Measurements from ENCODE around the gene OLFML2A. TPM values are rescaled to one million over a fixed set of nuclear protein-coding genes. Genes with fewer than 3 reads are reported as not detected.

OLFML2A gene
- total and polyA plus RNA-seq, 2 of the 13 experiments (the other 11 are each of a cell fraction or from before 2014, with no cell fraction given) = 0.01 to 0.02 TPM

GRCh38 chr9:124735121-124735520 is 41.8 kb upstream of the OLFML2A start:
- no TSS peak for BruUV-seq (replicated peaks)
- H3K27me3 ChIP-seq (ENCODE audit: control insufficient read depth in 1 of 2, insufficient read depth in 2 of 2, low read length in 2 of 2) = no peaks in the 10 kb centered on the region; a peak in 1 of 5 replicates
- no peak overlapping the region for H2AFZ ChIP-seq (ENCODE audit: low read length)
- peak overlapping the region; percentile 64 for H3K27ac ChIP-seq (ENCODE audit: extremely low read length, insufficient read depth, low read length)
- peak; percentile 44 for DNase-seq (ENCODE audit: low spot score)
- intact Hi-C loops (cut with micrococcal nuclease; ENCODE audit: unreplicated experiment) = no loop called here
- POLR2A ChIA-PET = interaction anchor here (1.0 to 1.7 kb wide), 2 partner anchors 8 to 14 kb away, joined by 3 read pairs; no protein-coding TSS in a partner anchor
- no peak for FAIRE-seq
- in situ Hi-C loops (cut with HindIII; ENCODE audit: extremely low pct_ligation_motif_present, low pct_unique_long_range_greater_than_20kb) = no loop called here
- peaks cover 4% of the 10 kb centered on the region; the same call in 1 of the 2 replicates for H3K9me3 ChIP-seq (ENCODE audit: low read length)
- CTCF ChIA-PET (ENCODE audit: low intra/inter-chr PET ratio, low total read pairs) = no interaction called here
- H3K79me2 ChIP-seq (ENCODE audit: insufficient read depth, low read length) = peaks cover 13% of the 10 kb centered on the region
- no peaks in the 10 kb centered on the region for H4K20me1 ChIP-seq (ENCODE audit: insufficient read depth, low read length)
- no peak overlapping the region for H3K4me3 ChIP-seq (replicated peaks in 1 of 3; ENCODE audit: insufficient read depth in 1 of 3, low read depth in 2 of 3, low read length in 3 of 3)
- TF ChIP-seq TCF7L2 (IDR thresholded peaks at IDR 0.05; ENCODE audit: low read depth, low read length) (no peak), ZSCAN29 (CRISPR knock-in tag; conservative IDR thresholded peaks at IDR 0.05) (no peak), EZH2 (conservative IDR thresholded peaks at IDR 0.05; ENCODE audit: low read depth, low read length) (no peak), SRSF4 (IDR thresholded peaks at IDR 0.05; ENCODE audit: low read depth, low read length, poor library complexity, severe bottlenecking) (no peak), SOX13 (IDR thresholded peaks at IDR 0.05) (no peak), SOX13 (CRISPR knock-in tag; conservative IDR thresholded peaks at IDR 0.05 in 1 of 2, IDR thresholded peaks at IDR 0.05 in 1 of 2) (peak in 1 of 2 experiments; percentile 22; a peak in 2 of 4 replicates), ERF (CRISPR knock-in tag; IDR thresholded peaks at IDR 0.05) (no peak), RERE (CRISPR knock-in tag; IDR thresholded peaks at IDR 0.05; ENCODE audit: low read depth) (no peak), TIGD3 (CRISPR knock-in tag; IDR thresholded peaks at IDR 0.05; ENCODE audit: borderline replicate concordance) (no peak), FOSL2 (CRISPR knock-in tag; IDR thresholded peaks at IDR 0.05) (peak; percentile 13; the same call in 1 of the 2 replicates), SYNCRIP (IDR thresholded peaks at IDR 0.05; ENCODE audit: insufficient read depth, low read depth, low read length) (no peak)
- H3K4me1 ChIP-seq (ENCODE audit: insufficient read depth, low read length) = peaks cover 49% of the 10 kb centered on the region
- H3K36me3 ChIP-seq (replicated peaks in 1 of 2; ENCODE audit: control insufficient read depth in 1 of 2, insufficient read depth in 2 of 2, low read length in 2 of 2) = peaks cover 0 to 10% of the 10 kb centered on the region in 2 experiments; a peak in 3 of 5 replicates
- no peak overlapping the region for H3K9ac ChIP-seq (ENCODE audit: insufficient read depth, low read depth, low read length)
- no peak for ATAC-seq
- no peak overlapping the region for H3K4me2 ChIP-seq (ENCODE audit: low read depth, low read length)

Measured in HepG2 (cell line).